HG03175 (cell line): ENCODE results near the gene PDE1C.
"Not testable (repeated sequence)": the region's sequence is repeated elsewhere in the genome, so short reads cannot be mapped to it uniquely, and the experiment has no call there.

Source experiments
- ATAC-seq: cut with Tn5 transposase; IDR thresholded peaks from one replicate; pipeline ENCODE4 v1.9.1; 2021; ENCODE audit warnings: mild to moderate bottlenecking, moderate library complexity; ENCODE audit not compliant: unreplicated experiment

PDE1C gene

DNA sequence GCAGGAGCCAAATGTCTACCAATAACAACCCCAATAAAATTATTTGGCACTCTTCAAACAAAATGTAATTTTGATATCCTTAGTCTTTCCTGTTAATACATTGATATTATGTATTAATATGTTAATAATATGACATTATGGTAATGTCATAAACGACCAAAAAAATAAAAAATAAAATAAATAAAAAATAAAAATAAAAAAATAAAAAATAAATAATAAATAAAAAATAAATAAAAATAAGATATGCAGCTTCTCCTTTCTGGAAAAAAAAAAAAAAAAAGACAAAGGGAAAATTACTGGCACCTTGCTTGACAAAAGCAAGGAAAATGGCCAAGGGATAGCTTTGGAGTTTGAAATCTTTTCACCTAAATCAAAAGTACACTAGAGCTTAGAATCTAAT lies 214.7 kb downstream of the PDE1C start:
- ATAC-seq: no peak

DNA sequence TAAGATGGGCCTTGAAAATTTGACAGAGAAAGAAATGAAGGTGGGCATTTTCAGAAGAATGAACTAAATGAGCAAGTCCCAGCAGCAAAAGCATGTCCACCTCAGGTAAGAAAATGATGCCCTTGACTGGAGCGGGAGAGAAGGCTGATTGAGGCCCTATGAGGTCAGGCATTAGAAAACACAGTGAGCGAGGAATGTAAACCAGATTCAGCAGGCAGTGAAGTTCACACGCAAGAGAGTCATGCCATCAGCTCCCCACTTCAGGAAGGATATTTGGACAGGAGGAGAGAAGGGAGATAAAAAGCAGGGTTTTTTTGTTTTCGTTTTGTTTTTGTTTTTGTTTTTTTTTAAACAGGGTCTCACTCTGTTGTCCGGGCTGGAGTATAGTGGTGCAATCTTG lies 216.8 kb downstream of the PDE1C start:
- ATAC-seq: no peak

DNA sequence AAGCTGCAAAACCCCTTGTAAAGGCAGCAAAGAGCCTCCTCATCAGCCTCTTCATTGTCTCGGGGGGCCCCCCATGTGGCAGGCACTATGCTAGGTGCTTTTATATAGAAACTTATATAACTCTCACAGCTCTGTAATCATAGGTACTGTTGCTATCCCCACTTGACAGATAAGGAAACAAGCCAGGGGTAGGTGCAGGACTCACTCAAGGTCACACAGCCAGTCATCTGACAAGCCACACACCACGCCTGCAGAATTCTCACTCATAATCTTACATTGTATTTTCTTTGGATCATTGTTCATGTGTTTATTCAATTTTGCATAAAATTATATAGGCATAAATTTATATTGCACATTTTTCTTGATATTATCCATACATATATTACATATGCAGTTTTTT lies 217.7 kb downstream of the PDE1C start:
- ATAC-seq: no peak

DNA sequence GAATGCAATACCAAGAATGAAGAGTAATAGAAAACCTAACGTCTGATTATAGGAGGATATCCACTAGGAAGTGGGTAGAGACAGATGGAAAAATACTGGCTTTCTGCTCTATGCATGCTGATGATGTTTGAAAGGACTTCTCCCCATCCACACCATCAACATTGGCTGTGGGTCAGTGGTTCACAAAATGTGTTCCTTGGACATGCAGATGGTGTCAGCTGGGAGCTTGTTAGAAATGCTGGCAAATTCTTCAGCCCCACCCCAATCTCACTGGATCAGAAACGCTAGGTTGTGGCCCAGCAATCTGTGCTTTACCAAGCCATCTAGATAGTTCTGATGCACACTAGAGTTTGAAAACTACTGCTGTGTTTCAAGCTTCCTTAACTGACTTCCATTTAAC lies 219.1 kb downstream of the PDE1C start:
- no peak for ATAC-seq

DNA sequence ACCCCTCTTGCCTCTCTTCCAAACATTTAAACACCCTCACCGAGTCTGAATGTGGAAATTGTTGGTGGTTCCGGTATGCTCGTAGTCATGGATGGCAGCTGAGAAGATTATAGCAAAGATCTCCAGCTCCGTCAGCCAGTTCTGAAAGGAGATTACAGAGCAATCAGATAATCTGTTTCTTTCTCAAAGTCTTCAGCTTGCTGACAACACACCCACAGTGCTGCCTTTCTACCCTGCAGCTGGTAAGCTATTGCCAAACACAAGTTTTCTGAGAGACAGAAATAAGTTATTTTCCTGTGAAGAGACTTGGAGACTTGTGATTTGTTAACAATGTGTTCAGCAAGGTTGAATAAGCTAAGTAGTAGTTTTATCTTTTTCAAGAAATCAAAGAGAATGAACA lies 219.6 kb downstream of the PDE1C start:
- no peak for ATAC-seq

DNA sequence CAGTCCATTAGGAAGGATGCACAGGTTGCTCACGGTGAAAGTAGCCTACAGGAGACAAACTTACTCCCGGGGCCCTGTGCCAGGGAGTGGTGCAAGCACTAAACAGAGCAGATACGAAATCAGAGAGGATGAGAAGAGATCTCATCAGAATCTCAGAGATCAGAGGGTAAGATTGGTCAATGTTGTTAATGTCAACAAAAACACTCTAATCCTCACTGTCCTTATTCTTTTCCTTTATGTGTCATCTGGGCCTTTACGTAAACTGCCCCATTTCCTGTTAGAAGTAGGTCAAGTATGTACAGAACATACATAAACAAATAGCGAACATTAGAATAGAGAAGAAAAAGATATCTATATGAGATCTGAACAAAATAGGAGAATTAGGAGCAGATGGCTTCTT lies 220.1 kb downstream of the PDE1C start:
- ATAC-seq: no peak

DNA sequence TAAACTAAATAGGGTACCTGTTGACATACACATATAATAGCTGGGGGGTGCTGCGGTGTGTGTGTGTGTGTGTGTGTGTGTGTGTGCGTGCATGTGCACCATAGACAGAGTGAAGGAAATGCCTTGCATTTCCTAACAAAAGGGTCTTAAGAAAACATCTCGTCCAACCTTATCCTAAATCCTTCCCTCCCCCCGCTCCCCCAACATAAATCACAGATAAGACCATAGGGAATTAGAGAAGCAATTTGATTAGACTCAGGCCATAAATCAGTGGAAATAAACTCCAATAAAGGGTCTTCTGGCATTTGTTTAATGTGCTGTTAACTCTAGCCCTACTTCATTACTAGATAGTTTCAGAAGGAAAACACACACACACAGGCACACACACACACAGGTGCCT lies 234.7 kb downstream of the PDE1C start:
- no peak for ATAC-seq

DNA sequence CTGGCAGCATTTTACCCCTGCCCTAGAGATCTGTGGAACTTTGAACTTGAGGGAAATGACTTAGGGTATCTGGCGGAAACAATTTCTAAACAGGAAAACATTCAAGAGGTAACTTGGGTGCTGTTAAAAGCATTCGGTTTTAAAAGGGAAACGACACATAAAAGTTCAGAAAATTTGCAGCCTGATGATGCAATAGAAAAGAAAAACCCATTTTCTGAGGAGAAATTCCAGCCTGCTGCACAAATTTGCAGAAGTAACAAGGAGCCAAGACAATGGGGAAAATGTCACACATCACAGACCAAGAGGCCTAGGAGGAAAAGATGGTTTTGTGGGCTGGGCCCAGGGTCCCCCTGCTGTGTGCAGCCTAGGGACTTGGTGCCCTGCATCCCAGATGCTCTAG lies 236.6 kb downstream of the PDE1C start:
- ATAC-seq: not testable (repeated sequence)

DNA sequence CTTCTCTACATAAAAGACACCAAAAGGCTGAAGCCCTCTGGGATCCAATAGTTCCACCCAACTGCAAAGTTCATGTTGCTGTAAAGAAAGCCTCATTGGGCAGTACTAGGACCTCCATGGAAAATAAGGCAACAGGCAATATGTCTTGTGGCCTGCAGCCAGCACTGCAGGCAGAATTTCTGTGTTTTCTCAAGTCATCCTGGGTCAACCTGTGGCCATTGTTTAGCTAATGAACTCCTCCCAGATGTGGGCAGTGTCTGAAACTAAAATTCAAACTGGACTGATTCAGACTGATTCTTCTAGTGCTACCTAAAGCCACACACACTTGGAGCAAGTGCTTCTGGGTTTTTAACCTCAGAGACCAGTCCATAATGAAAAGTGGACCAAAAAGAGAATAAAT lies 241.7 kb downstream of the PDE1C start:
- ATAC-seq: no peak

DNA sequence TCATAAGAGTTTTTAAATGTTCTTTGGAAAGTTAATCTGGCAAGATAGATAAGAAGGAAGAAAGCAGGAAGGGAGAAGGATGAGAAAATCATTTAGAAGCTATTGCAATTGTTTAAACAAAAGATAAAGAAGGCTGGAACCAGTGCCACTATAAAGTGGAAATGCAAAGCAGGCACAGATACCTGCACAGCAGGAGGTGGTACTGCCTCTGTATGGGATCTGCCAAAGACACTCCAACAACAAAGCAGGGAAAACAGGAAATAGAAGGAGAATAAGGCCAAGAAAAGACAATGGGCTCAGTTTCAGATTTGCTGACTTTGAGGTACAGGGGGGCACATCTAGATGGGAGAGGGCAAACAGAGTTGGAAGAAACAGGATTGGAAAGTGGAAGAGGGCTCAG lies 244.6 kb downstream of the PDE1C start:
- no peak for ATAC-seq

DNA sequence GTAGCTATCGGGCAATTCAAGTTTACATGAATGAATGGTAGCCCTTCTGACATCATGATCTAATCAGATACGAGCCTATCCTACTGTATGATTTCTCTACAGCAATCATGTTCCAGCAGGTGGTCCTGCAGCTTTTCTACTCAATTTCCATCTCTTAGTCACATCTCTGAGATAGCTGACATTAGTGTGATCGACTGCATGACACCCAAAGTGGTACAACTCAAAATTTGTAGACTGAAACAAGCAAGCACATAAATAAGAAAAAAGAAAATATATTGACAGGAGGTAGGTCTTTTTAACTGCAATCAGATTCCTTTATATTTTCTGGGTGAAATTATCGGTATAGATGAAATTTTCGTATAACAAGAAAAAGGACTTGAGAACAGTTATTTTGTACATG lies 251.2 kb downstream of the PDE1C start:
- no peak for ATAC-seq

DNA sequence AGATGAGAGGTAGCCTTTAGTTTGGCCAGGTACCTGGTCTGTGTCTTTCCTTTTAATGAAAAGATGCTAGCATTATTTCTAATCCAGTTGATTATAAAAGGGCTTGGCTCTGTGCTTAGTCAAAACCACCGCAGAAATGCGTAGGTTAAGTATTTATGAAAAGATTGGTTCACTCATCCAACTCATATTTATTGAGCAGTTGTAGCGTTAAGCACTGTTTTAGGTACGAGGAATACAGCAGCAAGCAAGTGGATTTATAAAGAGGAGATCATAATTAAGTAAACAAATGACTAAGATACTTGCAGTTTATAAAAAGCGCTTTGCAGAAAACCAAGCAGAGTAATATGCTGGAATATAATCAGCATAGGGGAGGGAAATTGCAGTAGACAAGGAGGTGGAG lies 253.4 kb downstream of the PDE1C start:
- no peak for ATAC-seq

DNA sequence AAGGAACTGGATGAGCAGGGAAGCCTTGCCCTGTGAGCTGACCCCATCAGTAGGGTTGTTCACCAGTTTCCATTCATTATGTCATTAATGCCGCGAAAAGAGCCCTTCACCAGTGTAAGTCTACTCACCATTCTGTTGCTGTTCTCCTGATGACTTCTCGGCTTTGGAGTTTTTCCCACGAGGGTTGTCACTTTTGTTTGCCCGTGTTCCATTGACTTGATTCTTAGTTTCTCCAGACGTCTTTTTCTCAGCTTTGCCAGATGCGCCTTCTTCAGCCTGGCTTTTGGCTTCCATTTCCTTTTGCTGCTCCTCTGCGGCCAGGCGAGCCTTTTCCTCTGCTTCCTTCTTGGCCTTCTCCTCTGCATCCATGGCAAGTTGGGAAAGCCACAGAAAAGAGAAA lies 254.4 kb downstream of the PDE1C start:
- no peak for ATAC-seq

DNA sequence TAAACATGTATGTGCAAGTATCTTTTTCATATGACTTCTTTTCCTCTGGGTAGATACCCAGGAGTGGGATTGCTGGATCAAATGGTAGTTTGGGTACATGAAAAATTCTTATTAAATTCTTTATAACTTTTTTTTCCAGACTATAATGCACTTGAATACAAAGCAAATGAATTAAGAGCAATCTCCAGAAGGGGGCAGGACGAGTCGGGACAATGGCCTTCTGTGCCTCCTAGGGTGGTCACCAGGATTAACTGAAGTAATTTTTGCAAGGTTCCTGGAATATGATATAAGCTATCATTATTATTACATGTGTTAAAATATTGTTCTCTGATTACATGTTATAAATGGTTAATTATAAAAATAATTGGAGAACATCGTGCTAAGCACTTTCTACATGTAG lies 256.0 kb downstream of the PDE1C start:
- no peak for ATAC-seq

DNA sequence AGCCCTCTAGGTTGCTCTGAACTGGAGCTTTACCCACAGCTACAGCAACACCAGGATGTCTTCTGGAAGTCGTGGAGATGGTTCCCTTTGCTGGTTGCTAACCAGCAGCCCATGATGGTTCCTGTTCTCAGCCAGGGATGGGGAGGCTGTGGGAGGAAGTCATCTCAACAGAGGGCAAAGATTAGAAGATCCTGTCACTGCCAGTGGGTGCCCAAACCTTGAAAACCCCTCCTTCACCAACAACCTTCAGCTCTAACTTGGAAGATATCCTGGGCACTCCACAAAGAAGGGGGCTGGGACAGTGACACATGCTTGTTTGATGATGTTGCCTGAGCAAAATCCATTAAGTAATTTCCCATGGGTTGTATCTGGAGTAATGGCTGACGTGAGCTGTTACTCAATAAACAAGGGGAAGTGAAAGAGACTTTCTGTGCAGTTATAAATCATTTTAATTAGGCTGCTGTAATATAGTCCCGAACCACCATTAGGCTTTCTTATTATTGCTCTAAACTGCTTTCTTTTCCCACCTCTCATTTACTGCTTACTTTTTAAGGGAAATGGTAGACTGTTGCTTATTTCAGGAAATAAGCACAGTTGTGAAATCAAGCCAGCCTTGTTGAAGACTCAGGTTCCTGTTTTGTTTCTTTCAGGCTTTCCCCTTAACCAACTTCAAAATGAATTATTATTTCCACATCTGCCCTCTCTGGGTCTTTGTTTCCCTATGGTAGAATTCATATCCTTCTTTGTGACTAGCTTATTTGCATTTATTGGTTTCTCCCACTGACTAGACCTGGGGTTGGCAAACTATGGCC lies 258.4 kb downstream of the PDE1C start:
- peak; percentile 87 for ATAC-seq

DNA sequence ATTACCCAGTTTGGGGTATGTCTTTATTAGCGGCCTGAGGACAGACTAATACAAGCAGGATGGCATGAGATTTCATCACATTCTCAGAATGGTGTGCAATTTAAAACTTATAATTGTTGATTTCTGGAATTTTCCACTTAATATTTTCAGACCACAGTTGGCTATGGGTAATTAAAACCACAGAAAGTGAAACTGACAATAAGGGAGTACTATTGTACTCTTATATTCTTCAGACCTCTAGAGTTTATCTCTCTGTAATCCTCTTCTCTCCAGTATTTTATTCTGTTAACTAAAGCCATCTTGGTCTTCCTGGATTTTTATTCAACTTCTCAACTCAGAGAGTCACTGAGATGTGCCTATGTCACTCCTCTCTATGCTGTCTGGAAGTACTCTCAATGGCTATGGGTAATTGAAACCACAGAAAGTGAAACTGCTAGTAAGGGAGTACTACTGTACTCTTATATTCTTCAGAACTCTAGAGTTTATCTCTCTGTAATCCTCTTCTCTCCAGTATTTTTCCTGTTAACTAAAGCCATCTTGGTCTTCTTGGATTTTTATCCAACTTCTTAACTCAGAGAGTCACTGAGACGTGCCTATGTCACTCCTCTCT lies 264.9 kb downstream of the PDE1C start:
- peak; percentile 89 for ATAC-seq

DNA sequence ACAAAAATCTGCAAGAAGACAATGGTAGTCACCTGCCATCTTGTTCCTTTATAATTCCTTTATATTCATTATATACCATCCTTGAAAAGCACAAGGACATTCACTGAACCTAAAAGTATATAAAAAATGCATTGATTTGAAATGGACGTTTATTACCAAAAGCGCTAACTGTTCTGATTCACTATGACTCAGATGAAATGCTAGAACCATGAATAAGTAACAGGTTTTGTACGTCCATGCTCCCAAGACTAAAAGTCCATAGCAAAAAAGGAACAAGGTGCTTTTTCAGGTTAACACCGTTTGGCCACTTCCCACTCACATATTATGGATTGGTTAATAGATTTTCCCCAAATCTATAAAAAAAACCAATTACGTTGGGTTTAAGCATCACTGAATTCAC lies 273.8 kb downstream of the PDE1C start:
- no peak for ATAC-seq

DNA sequence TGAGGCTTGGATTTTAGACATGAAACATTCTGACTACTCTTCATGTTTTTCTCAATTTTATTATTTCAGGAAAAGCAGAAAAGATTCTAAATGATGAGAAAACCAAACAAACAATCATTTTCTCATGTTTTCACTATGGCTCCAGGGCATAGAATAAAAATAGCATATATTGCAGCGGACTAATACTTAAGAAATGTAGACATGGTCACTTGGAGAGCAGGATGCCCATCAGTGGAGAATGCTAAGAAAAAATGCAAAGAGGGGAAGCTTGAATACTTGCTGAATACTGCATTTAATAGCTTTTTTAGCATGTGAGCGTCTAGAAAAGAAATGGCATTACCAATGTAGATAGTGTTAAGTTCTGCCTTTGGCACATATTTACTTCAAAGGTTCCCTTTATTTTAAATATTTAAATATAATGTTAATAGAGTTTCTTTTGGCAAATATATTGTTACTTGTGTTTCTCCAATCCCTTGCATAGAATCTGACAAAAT lies 275.3 kb downstream of the PDE1C start:
- ATAC-seq: no peak

DNA sequence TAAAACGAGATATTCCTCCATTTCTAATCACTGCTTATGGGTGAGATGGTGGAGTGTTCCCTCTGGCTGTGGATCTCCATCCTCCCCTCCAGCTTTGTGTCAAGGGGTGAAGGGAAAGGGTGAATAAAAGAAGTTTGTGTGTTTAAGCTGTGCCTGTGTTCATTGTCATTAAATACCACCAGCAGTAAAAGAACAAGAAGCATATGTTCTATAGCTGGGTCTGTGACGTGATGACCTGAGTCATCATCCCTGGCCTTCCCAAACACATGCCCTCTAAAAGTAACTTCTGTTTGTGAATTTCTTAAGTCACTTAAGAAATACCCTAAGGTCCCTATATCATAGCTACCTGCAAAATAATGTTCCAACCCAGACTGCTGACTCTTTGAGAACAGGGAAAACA lies 278.3 kb downstream of the PDE1C start:
- no peak for ATAC-seq

DNA sequence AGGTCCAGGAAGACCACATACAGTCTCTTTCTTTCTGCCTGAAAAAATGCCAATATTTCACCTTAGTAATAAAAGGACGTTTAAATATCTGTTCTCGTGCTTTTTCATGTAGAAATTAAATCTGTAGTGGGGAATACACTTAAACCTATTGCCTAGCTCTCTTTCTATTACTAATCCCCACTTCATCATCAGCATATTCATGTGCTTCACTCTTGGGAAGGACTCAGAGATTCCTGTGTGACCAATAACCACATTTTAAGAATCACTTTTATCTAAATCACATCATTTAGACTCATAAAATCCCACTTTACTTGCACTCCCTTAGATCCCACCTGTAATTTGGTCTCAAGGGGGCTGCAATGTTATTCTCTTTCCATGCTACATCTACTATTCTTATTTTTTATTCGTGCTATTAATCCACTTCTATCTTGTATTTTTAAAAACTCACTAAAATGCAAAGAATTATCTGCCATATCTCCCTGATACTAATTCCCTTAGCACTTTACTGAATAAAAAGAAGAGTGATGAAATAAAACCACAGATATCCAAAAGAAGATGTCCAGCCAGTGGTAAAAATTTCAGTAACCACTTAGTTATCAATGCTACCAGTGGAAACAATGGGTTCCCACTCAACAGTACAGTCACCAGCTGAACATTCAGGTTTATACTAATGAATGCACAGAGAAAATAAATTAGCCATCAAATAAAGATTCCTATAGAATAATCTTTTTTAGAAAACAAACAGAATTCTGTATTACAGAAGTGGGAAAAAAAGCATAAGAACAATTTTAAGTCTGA lies 281.1 kb downstream of the PDE1C start:
- no peak for ATAC-seq

DNA sequence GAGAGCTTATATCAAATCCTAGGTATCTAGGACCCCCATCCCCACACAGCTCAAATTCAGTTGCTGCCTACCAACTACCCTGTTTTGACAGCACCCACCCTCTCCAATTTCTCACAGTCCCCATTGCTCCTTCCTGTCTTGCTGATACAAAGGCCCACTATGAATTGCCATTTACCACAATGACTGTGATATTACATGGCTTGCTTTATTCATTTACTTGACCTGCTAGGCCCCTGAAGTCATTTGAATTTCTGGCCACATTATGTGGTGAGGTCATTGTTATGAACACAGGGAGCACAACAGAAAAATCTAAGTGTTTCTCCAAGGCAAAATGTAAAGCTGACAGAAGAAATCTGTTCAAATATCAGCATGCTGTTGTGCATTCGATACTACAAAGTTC lies 281.8 kb downstream of the PDE1C start:
- ATAC-seq: peak; percentile 87

DNA sequence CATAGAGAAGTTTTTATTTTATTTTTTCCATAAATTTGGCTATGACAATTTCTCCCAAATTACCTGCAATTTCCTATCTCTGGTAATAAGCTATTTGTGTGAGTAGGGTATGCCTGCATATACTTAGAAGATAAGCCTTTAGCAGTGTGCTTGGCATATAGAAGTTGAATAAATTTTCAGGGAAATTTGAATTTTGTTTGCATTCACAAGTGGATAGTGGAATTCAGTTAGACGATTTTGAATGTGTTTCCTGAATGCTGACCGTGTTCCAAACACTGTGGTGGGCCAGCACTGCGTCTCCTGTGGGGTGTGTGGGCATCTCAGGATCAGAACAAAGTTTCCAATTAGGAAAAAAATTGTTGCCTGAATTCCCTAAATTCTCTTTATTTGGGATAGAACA lies 283.9 kb downstream of the PDE1C start:
- ATAC-seq: no peak
